T-helper 1 cell treated with Interleukin-12 subunit alpha and Interleukin-12 subunit beta and Interleukin-4 antibody, amounts not matched to agents 30 ng/mL and 1 ng/mL, for 36 hours (primary cell): ENCODE data around the gene CAB39. TPM values are rescaled to one million over a fixed set of nuclear protein-coding genes. Genes with fewer than 3 reads are reported as not detected.

Source experiments
- intact Hi-C: fragments of 100-400 bp; cut with micrococcal nuclease; formaldehyde crosslinking; loops from one replicate; pipeline ENCODE4 v1.15.1; 2024
- total RNA-seq: library from RNA; stranded (reverse); gene quantifications from 2 replicates; pipeline ENCODE4 v1.2.3, GENCODE V29; 2022

Gene CAB39
- total RNA-seq, 1 donor from 2014 or later: 255 TPM

GRCh38 chr2:230809015-230809414 is 96.4 kb downstream of the CAB39 start:
- intact Hi-C loops: no loop called here

DNA sequence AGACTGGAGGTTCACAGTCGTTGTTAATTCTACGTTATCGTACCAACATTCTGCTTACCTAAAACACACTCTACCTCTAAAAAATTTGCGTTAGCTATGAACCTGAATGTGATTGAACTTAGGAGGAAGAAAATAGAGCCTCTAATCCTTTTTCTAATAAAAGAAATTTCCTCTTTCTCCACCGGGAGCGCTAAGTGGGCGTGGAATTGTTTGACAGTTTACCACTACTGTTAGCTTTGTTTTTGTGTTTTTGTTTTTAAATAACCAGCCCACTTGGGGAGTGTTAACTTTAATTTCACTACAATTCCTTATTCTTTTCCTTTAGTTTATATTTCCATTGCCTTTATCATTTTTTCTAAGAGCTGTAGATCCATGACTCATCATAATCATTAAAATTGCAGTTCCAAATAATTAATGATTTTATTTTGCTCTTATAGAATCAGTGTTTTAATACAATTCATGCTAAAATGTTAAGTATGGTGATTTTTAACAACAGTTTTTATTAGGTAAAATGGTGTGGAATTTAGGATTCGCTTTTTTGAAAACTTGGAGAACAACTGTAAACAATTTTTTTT is 97.1 kb downstream of the CAB39 start:
- intact Hi-C loops: no loop called here

- intact Hi-C loops: no loop called here
Measured at GRCh38 chr2:230811508-230811907, 98.9 kb downstream of the CAB39 start.

DNA sequence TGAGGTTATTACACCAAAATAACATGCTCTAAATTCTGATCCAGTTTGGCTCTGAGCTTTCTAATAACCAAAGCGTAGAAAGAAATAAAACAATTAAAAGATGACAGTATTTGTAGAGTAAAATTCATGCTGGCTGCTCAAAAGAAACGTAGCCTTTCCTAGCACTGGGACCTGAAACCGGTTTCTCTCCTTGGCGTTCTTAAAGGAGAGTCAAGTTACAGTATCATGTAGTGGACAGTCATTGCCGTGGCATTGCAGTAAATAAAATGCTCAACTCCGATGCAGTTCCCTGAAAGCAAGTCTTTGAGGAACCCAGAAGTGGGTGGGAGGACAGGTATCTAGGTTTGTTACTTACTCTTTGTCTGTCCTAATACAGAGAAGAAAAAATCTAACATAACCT is 99.4 kb downstream of the CAB39 start:
- intact Hi-C loops: no loop called here

DNA sequence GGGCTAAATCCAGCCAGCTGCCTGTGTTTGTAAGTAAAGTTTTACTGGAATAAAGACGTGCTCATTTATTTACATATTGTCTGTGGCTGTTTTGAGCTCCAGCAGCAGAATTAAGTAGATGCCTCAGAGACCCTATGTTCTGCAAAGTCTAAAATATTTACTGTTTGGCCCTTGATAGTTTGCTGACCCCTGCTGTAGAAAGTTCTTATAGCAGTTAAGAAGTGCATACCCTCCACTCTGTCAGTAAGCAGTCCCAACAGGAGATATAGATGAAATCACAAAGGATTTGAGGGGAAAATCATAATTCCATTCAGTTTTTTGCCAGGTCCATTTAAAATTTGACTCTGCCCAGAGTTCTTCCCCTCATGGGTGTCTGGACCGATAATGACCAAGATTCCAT is 102.0 kb downstream of the CAB39 start:
- intact Hi-C loops: no loop called here

DNA sequence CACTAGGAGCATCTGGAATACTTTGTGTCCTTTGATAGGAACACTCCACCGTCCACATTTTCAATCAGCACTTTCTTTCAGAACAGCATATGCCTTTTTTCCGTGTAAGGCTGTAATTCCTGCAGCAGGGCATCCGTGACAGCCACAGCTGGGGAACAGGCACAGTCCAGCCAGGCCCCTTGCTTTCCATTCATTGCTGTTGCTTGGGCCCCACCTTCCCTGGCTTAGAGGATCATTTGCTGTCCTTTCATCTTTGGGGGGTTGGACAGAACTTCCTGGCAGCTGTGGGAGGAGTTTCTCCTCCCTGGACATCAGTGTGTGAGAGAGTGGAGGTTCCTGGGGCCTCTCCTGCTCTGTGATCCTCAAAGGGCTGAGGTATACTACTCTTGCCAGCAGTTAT is 102.4 kb downstream of the CAB39 start:
- intact Hi-C loops: no loop called here

DNA sequence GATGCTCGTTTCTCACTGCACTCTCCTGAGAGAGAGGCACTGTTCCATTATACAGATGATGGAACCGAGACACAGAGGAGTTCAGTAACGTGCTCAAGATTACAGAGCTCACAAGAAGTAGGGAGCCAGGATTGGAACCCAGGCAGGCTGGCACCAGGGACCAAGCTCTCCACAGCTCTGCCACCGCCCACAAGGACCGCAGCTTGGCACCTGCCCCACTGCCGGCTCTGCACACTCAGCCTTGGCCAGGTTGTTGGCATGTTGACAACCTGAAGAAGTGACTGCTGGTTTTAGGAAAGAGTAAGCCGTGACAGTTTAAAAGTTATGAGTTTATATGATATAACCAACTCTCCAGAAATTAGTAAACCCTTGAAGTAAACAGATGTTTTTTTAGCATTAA is 104.1 kb downstream of the CAB39 start:
- intact Hi-C loops: no loop called here

DNA sequence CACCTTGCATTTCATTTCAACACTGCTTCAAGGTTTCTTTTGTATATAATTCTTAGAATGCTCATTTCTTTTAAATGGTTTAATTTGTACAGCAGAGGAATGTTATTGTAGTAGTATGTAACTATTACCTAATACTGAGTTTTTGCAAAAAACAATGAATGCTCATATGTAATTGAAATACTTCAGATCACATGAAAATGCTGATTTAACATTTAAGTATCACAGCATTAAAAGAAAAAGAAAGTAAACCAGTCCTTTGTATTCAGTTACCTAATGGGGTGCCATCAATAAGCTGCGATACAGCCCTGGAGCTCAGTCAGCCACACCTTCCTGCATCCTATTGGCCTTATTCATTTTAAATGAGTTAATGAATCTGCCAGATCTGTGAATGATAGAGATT is 106.8 kb downstream of the CAB39 start:
- intact Hi-C loops: no loop called here

DNA sequence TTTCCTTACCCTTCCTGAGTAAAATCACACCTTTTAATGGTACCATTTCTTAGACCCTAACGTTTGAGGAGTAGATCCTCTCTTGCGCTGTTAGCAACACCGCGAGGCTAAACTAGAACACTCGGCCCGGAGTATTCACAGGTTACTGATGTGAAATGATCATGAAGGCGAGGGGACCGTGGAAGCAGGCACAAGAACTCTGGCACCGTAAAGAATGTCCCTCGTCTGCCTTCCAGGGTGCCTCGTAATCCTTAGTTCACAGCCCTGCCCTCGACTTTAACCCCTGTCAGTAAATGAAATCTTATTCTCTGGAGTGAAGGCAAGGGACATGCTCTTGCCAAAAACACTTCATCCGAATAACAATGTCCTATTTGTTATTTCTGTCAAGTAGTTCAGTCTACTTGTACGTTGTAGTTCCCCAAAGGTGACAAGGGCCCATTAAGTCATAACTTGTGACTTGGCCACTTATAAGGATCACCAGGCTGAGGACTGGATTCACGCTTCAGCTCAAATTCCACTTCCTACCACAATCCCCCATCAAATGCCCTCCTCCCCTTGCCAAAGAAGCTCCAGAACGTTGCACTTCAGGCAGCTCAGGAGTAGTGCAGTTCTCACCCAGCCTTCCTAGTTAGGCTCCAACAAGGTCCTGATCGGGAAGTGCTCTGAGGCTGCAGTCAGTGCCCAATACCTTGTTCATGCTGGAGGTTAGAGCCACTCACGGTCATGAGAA is 108.8 kb downstream of the CAB39 start:
- intact Hi-C loops: loop anchor here (10.0 kb wide), 1 partner anchor 817 kb away; no protein-coding TSS in a partner anchor

DNA sequence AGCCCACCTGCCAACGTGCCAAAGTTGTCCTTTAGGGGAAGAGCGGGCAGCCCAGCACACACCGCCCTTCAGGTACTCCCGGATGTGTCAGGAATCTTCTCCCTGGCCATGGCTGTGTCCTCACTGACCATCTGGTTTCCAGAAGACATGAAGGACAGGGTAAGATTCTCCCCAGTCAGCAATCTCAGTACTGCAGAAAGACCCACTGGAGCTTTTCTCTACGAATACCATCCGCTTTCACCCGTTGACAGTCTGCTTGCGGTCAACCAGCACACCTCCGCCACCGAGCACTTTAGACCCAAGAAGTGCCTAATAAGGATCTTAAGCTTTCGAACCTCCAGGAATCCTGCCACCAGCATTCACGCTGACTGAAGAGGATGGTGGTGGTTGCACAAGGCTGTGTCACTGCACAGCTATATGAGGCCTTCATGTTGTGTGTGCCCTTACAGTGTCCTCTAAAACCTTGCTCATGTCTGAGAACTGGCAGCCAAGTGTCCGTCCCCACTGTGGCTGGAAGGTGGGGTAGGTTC is 109.4 kb downstream of the CAB39 start:
- intact Hi-C loops: loop anchor here (10.0 kb wide), 1 partner anchor 817 kb away; no protein-coding TSS in a partner anchor

DNA sequence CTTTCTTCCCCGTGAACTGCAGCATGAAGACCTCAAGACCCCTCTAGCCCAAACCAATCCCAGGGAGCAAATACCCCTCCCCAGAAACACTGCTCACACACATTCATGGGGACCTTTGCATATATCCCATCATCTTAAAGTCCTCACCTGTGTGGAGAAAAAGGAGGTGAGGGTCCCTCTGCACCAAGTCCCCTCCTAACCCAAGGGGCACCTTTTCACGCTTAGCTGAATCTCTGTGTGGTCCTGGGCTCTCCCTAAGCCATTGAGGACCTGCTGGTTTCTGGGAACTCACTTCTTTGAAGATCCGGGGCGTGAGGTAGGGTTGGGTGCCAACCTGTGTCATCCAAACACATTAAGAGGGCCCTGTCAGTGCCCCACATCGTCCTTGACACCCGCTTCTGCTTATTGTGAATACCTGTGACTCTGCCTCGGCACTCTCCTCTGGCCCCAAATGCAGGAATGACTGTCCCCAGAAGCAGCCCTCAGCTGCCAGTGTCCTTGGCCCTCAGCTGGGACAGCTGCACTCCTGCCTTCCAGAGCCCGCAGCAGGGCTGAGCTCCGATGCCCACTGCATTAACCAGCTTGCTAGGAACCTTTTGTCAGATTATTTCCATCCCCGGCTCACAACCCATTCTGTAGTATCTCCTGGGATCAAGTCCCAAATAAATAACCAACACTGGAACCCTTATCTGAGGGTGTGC is 110.8 kb downstream of the CAB39 start:
- intact Hi-C loops: loop anchor here (10.0 kb wide), 1 partner anchor 819 kb away; no protein-coding TSS in a partner anchor

- intact Hi-C loops: loop anchor here (1.0 to 10.0 kb wide), 4 partner anchors 24 to 820 kb away; no protein-coding TSS in a partner anchor
Measured at GRCh38 chr2:230824406-230824978, 111.8 kb downstream of the CAB39 start.

GRCh38 chr2:230825354-230825753 is 112.7 kb downstream of the CAB39 start:
- intact Hi-C loops: loop anchor here (2.0 to 10.0 kb wide), 2 partner anchors 227 to 821 kb away; no protein-coding TSS in a partner anchor

- intact Hi-C loops: loop anchor here (10.0 kb wide), 1 partner anchor 823 kb away; no protein-coding TSS in a partner anchor
Measured at GRCh38 chr2:230827774-230828271, 115.2 kb downstream of the CAB39 start.

DNA sequence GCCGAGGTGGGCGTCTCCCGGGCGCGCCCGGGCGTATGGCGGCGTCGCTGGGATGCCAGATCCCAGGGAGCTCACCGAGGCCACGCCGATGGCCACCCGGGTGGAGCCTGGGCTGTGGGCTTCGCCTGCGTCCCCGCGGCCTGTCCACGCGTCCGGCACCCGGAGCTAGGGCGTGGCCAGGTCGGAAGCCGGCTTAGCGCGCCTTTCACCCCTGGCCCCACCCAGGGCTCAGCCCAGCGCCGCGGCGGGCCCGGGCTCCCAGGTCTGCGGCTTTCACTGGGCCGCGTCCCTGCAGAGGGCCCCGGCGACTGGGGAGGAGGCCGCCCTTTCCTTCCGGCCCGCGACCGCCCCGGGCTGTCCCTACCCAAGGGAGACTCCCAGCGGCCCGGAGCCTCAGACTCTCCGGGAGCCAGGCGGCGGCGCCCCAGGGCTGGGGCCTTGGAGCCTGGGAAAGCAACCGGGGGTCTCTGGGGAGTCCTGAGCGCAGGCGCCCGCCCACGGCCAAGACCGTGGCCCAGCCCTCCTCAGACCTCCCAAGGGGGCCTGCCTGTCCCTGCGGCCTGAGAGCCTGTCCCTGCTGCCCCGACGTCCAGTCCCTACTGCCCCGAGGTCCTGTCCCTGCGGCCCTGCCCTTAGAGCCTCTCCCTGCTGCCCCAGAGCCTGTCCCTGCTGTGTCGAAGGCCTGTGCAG is 115.8 kb downstream of the CAB39 start:
- intact Hi-C loops: loop anchor here (10.0 kb wide), 1 partner anchor 824 kb away; no protein-coding TSS in a partner anchor

DNA sequence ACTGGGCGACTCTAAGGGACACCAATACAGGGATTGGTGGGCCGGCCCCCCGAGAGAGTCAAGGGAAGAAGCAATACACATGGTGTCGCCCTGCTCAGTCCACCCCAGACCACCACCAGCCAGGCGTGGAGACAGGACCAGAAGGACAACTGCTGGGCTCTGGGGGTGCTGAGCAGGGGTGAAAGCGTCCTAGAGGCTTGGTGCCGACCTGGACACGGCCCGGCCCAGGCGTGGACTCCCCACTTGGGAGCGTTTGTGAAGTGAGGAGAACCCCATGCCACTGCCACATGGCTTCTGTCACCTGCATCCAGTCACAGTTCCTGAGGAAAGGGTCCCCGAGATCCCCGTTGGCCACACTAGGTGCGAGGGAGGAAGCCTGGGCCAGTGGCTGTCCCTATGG is 116.7 kb downstream of the CAB39 start:
- intact Hi-C loops: loop anchor here (10.0 kb wide), 1 partner anchor 824 kb away; no protein-coding TSS in a partner anchor

GRCh38 chr2:230829959-230830358 is 117.3 kb downstream of the CAB39 start:
- intact Hi-C loops: loop anchor here (10.0 kb wide), 1 partner anchor 825 kb away; no protein-coding TSS in a partner anchor

- intact Hi-C loops: no loop called here
Measured at GRCh38 chr2:230830428-230830827, 117.8 kb downstream of the CAB39 start.

- intact Hi-C loops: no loop called here
Measured at GRCh38 chr2:230840301-230840700, 127.7 kb downstream of the CAB39 start.

DNA sequence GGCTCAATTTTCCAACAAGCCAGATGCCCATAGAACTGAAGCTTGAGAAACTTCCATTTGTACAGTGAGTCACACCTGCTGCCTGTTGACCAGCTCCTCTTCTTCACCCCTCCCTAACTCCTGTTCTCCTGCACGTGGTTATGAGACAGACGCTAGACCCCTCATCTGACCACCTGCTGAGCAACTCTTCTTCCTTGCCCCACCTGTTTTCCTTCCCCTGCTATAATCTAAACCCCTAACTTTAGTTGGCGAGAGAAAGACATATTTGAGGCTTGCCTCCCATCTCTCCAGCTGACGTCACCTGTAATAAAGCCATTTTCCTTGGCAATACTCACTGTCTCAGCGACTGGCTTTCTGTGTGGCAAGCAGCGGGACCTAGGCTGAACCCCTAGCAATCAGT is 129.8 kb downstream of the CAB39 start:
- intact Hi-C loops: no loop called here
